Stomach (tissue), 4 donors: ENCODE results near the gene NLGN4X.

Experiments used
- CTCF ChIP-seq, 7 experiments: fragments of 450-650 bp in 4 of 7; fragments of 200-600 bp in 3 of 7; sonication (generic) in 3 of 7; IDR thresholded peaks; one replicate each; pipeline ENCODE4 v1.5.1; 2016 to 2019; ENCODE audit warnings: antibody characterized with exemption in 7 of 7, control low read depth in 2 of 7, mild to moderate bottlenecking in 1 of 7
- POLR2A ChIP-seq, 4 donors: fragments of 450-650 bp; IDR thresholded peaks; one replicate each; pipeline ENCODE4 v1.6.1; 2016; ENCODE audit warnings: antibody characterized with exemption in 4 of 4, control low read depth in 2 of 4, mild to moderate bottlenecking in 1 of 4, moderate library complexity in 1 of 4
- POLR2AphosphoS5 ChIP-seq, 3 donors: sonication (generic); formaldehyde crosslinking; IDR thresholded peaks; one replicate each; pipeline ENCODE4 v1.6.1; 2016; ENCODE audit warnings: antibody characterized with exemption in 3 of 3

GRCh38 chrX:5991393-5991792, 237.3 kb downstream of the NLGN4X start:
- TF ChIP-seq POLR2A (IDR thresholded peaks at IDR 0.05) (no peak), CTCF (IDR thresholded peaks at IDR 0.05) (no peak), POLR2AphosphoS5 (IDR thresholded peaks at IDR 0.05) (no peak)
